Body of pancreas (tissue), 4 donors: Measurements from ENCODE around the gene M6PR.

Experiments used
- POLR2A ChIP-seq, 3 donors: fragments of 450-650 bp; IDR thresholded peaks; one replicate each; pipeline ENCODE4 v1.6.1; 2016; ENCODE audit warnings: antibody characterized with exemption in 3 of 3, mild to moderate bottlenecking in 2 of 3
- TF ChIP-seq, protein P1 (sequence below), 7 experiments: fragments of 450-650 bp in 4 of 7; fragments of 200-600 bp in 3 of 7; sonication (generic) in 3 of 7; IDR thresholded peaks; one replicate each; pipeline ENCODE4 v1.5.1; 2016 to 2019; ENCODE audit warnings: antibody characterized with exemption in 7 of 7

DNA sequence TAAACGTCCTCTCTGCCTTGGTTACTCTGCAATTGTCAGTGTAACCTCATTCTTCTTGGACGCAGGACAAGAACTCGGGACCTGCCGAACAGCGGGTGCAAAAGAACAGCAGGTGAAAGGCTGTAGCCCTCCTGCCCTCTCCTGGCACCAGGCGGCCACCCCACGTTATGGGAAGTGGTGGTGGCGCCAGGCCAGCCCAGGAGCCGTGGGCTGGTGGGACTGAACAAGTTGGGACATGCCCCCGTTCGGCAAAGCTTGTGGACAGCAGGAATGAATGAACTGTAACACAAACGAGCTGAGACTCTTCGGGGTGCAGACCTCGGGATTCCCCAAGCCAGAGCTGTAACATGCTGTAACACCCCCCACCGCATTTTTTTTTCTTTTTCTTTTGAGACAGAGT lies 6.6 kb upstream of the M6PR start:
- TF ChIP-seq, protein P1, sequence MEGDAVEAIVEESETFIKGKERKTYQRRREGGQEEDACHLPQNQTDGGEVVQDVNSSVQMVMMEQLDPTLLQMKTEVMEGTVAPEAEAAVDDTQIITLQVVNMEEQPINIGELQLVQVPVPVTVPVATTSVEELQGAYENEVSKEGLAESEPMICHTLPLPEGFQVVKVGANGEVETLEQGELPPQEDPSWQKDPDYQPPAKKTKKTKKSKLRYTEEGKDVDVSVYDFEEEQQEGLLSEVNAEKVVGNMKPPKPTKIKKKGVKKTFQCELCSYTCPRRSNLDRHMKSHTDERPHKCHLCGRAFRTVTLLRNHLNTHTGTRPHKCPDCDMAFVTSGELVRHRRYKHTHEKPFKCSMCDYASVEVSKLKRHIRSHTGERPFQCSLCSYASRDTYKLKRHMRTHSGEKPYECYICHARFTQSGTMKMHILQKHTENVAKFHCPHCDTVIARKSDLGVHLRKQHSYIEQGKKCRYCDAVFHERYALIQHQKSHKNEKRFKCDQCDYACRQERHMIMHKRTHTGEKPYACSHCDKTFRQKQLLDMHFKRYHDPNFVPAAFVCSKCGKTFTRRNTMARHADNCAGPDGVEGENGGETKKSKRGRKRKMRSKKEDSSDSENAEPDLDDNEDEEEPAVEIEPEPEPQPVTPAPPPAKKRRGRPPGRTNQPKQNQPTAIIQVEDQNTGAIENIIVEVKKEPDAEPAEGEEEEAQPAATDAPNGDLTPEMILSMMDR (IDR thresholded peaks at IDR 0.05) = no peak
- TF ChIP-seq POLR2A (IDR thresholded peaks at IDR 0.05) = no peak
